HCT116 (cell line): ENCODE data around the gene RAB36. TPM values are rescaled to one million over a fixed set of nuclear protein-coding genes. Genes with fewer than 3 reads are reported as not detected.

Source experiments
- ATAC-seq: fragments of 200-7000 bp; cut with Tn5 transposase; 2 replicates; pipeline ENCODE4 v1.9.1; 2020; ENCODE audit warnings: mild to moderate bottlenecking, moderate library complexity
- BruUV-seq: library from RNA; stranded (reverse); fragments of 400-500 nt; replicated peaks from 2 replicates; lab custom pipeline; 2021; lab: Mats Ljungman, UMichigan
- CTCF ChIA-PET: fragments of 300-600 bp; sonication (Branson Sonifier 250); formaldehyde crosslinking; loops from one replicate; lab custom pipeline; 2021; ENCODE audit warnings: antibody characterized with exemption; lab: Charles Lee
- POLR2A ChIA-PET: fragments of 300-600, 350-600 bp; sonication (Branson Sonifier 250); formaldehyde crosslinking; loops from one replicate; lab custom pipeline; 2021; ENCODE audit warnings: antibody characterized with exemption; lab: Charles Lee
- RAD21 ChIA-PET, 2 experiments: fragments of 300-600 bp; sonication (Branson Sonifier 250); formaldehyde crosslinking; loops; one replicate each; lab custom pipeline; 2023; ENCODE audit warnings: low total read pairs in 2 of 2; ENCODE audit not compliant: uncharacterized antibody in 2 of 2, unreplicated experiment in 2 of 2, low non-redundant PET in 1 of 2; lab: Charles Lee
- DNase-seq: peaks from one replicate; pipeline ENCODE4 v3.0.0-alpha.2; 2010; ENCODE audit warnings: low read depth, low spot score
- H2AFZ ChIP-seq: fragments of 200-600 bp; shearing (Covaris generic), sonication (generic); 2 replicates; pipeline ENCODE4 v1.6.1; 2017; ENCODE audit warnings: low read depth, mixed run types, mixed read lengths, antibody characterized with exemption, low read length; ENCODE audit not compliant: poor library complexity, severe bottlenecking
- H3K27ac ChIP-seq: 2 replicates; pipeline ENCODE4 v1.5.1; 2012; ENCODE audit warnings: low read depth, low read length
- H3K27me3 ChIP-seq: fragments of 200-600 bp; sonication (generic); 2 replicates; pipeline ENCODE4 v1.6.1; 2016; ENCODE audit warnings: mixed run types, low read length, mixed read lengths; ENCODE audit not compliant: insufficient read depth
- H3K36me3 ChIP-seq, 2 experiments: fragments of 200-500 bp in 1 of 2; fragments of 200-600 bp in 1 of 2; sonication (Bioruptor generic) in 1 of 2; sonication (generic) in 1 of 2; 2 replicates each; pipeline versions ENCODE4 v1.5.1 to v1.6.1; 2014 to 2016; ENCODE audit warnings: low read length in 2 of 2, inconsistent platforms in 1 of 2, mixed read lengths in 1 of 2, mixed run types in 1 of 2; ENCODE audit not compliant: insufficient read depth in 2 of 2, control insufficient read depth in 1 of 2
- H3K4me1 ChIP-seq, 2 experiments: fragments of 200-600 bp in 1 of 2; sonication (generic) in 1 of 2; 2 replicates each; pipeline versions ENCODE4 v1.5.1 to v1.6.1; 2012 to 2017; ENCODE audit warnings: low read length in 2 of 2, inconsistent platforms in 1 of 2, mild to moderate bottlenecking in 1 of 2, mixed read lengths in 1 of 2, mixed run types in 1 of 2, moderate library complexity in 1 of 2; ENCODE audit not compliant: insufficient read depth in 2 of 2, control insufficient read depth in 1 of 2
- H3K4me2 ChIP-seq: fragments of 200-600 bp; sonication (generic); 2 replicates; pipeline ENCODE4 v1.6.1; 2017; ENCODE audit warnings: mixed run types, low read length, mixed read lengths
- H3K4me3 ChIP-seq, 2 experiments: fragments of 200-600 bp in 1 of 2; sonication (generic) in 1 of 2; replicated peaks in 1 of 2; 2 replicates each; pipeline ENCODE4 v1.5.1; 2011 to 2016; ENCODE audit warnings: low read length in 2 of 2, control low read depth in 1 of 2, low read depth in 1 of 2, mild to moderate bottlenecking in 1 of 2, mixed read lengths in 1 of 2, mixed run types in 1 of 2
- H3K79me2 ChIP-seq: fragments of 200-600 bp; sonication (generic); 2 replicates; pipeline ENCODE4 v1.6.1; 2017; ENCODE audit warnings: mild to moderate bottlenecking, mixed run types, low read length, moderate library complexity, mixed read lengths; ENCODE audit not compliant: insufficient read depth
- H3K9ac ChIP-seq: fragments of 200-600 bp; sonication (generic); 2 replicates; pipeline ENCODE4 v1.6.1; 2016; ENCODE audit warnings: low read length, mixed read lengths
- H3K9me2 ChIP-seq: fragments of 200-600 bp; sonication (generic), shearing (Covaris generic); 2 replicates; pipeline ENCODE4 v1.6.1; 2017; ENCODE audit warnings: mixed run types, mild to moderate bottlenecking, moderate library complexity; ENCODE audit not compliant: insufficient read depth
- H3K9me3 ChIP-seq, 2 experiments: fragments of 200-500 bp in 1 of 2; fragments of 200-600 bp in 1 of 2; sonication (Bioruptor generic) in 1 of 2; sonication (generic) in 1 of 2; 2 replicates each; pipeline ENCODE4 v1.6.1; 2014 to 2017; ENCODE audit warnings: low read length in 2 of 2, mixed read lengths in 2 of 2, inconsistent platforms in 1 of 2, low read depth in 1 of 2, mild to moderate bottlenecking in 1 of 2, mixed run types in 1 of 2, moderate library complexity in 1 of 2; ENCODE audit not compliant: control insufficient read depth in 1 of 2, insufficient read depth in 1 of 2
- H4K20me1 ChIP-seq: fragments of 200-600 bp; sonication (generic), shearing (Covaris generic); 2 replicates; pipeline ENCODE4 v1.6.1; 2017; ENCODE audit warnings: mixed run types, mild to moderate bottlenecking, moderate library complexity; ENCODE audit not compliant: insufficient read depth
- ATF3 ChIP-seq: IDR thresholded peaks from 2 replicates; pipeline ENCODE4 v1.6.1; 2012
- CBX3 ChIP-seq: IDR thresholded peaks from 2 replicates; pipeline ENCODE4 v1.6.1; 2012; ENCODE audit warnings: low read depth
- CTCF ChIP-seq, 3 experiments: fragments of 200-600 bp in 1 of 3; sonication (generic) in 1 of 3; IDR thresholded peaks in 2 of 3; conservative IDR thresholded peaks in 1 of 3; 2 replicates each; pipeline ENCODE4 v1.5.1; 2012 to 2017; ENCODE audit warnings: low read depth in 2 of 3, low read length in 2 of 3, antibody characterized with exemption in 1 of 3, borderline replicate concordance in 1 of 3, control low read depth in 1 of 3, mild to moderate bottlenecking in 1 of 3, mixed read lengths in 1 of 3, mixed run types in 1 of 3, moderate library complexity in 1 of 3; ENCODE audit not compliant: insufficient read depth in 1 of 3
- EZH2phosphoT487 ChIP-seq: fragments of 200-600 bp; IDR thresholded peaks from 2 replicates; pipeline ENCODE4 v1.6.1; 2018; ENCODE audit warnings: antibody characterized with exemption, borderline replicate concordance
- JUND ChIP-seq: IDR thresholded peaks from 2 replicates; pipeline ENCODE4 v1.6.1; 2012
- MAX ChIP-seq: IDR thresholded peaks from 2 replicates; pipeline ENCODE4 v1.6.1; 2012
- SIN3A ChIP-seq: IDR thresholded peaks from 2 replicates; pipeline ENCODE4 v1.6.1; 2012; ENCODE audit warnings: low read depth
- SP1 ChIP-seq: IDR thresholded peaks from 2 replicates; pipeline ENCODE4 v1.6.1; 2012; ENCODE audit warnings: low read depth
- YY1 ChIP-seq: IDR thresholded peaks from 2 replicates; pipeline ENCODE4 v1.6.1; 2011; ENCODE audit warnings: low read length, low read depth, moderate library complexity, mild to moderate bottlenecking; ENCODE audit not compliant: insufficient replicate concordance; ENCODE audit errors: extremely low read depth
- ZFX ChIP-seq: fragments of 450-650 bp; IDR thresholded peaks from 2 replicates; pipeline ENCODE4 v1.6.1; 2017
- intact Hi-C: fragments of 100-400 bp; cut with micrococcal nuclease; formaldehyde crosslinking; loops from 2 replicates; pipeline ENCODE4 v1.10.0; 2022
- total RNA-seq: library from RNA; stranded (reverse); gene quantifications from one replicate; pipeline ENCODE4 v1.2.1, GENCODE V29; 2021; ENCODE audit not compliant: unreplicated experiment

Gene RAB36
- total RNA-seq, 1 experiment from 2014 or later, result 6.1 TPM

- TF ChIP-seq MAX (no peak), JUND (no peak), EZH2phosphoT487 (no peak), YY1 (no peak), ATF3 (no peak), SIN3A (no peak), CTCF (IDR thresholded peaks at IDR 0.05 in 2 of 3, conservative IDR thresholded peaks at IDR 0.05 in 1 of 3; ENCODE audit: borderline replicate concordance in 1 of 3, insufficient read depth in 1 of 3, low read depth in 2 of 3, low read length in 2 of 3) (no peak), CBX3 (no peak), SP1 (no peak)
Measured at GRCh38 chr22:23155831-23156230, 10.6 kb downstream of the RAB36 start (continued).

GRCh38 chr22:23156286-23156685, 11.0 kb downstream of the RAB36 start:
- Histone ChIP-seq H3K9me3 (no peaks in the 10 kb centered on the region), H3K9ac (no peak overlapping the region), H3K4me3 (no peak overlapping the region), H4K20me1 (no peaks in the 10 kb centered on the region), H3K27me3 (no peaks in the 10 kb centered on the region), H3K79me2 (no peaks in the 10 kb centered on the region), H3K4me1 (peaks cover 4 to 11% of the 10 kb centered on the region in 2 experiments; a peak in 3 of 4 replicates), H3K9me2 (no peaks in the 10 kb centered on the region), H3K36me3 (no peaks in the 10 kb centered on the region), H3K4me2 (no peak overlapping the region), H3K27ac (no peak overlapping the region), H2AFZ (no peak overlapping the region)
- ChIA-PET POLR2A (interaction anchor here (1.2 kb wide), 1 partner anchor 11 kb away, joined by 4 read pairs; the partner anchor contains the start of gene RAB36), CTCF (interaction anchor here (1.1 to 2.3 kb wide), 4 partner anchors 11 to 230 kb away, joined by 5 to 13 read pairs (median 7); partner anchors contain the start of gene RAB36)
- ATAC-seq, result peak; percentile 48
- intact Hi-C loops, result no loop called here
- no peak for DNase-seq
- no TSS peak for BruUV-seq
- TF ChIP-seq CTCF (IDR thresholded peaks at IDR 0.05 in 2 of 3, conservative IDR thresholded peaks at IDR 0.05 in 1 of 3; ENCODE audit: borderline replicate concordance in 1 of 3, insufficient read depth in 1 of 3, low read depth in 2 of 3, low read length in 2 of 3), result 0 out of 6 replicates have a peak, but pooled peaks of 1 of the 3 experiments have one; percentile 10
- no peak for TF ChIP-seq SP1
- no peak for TF ChIP-seq ZFX
- TF ChIP-seq, all 23 proteins: peak for 1
- RAD21 ChIA-PET, result no interaction called here
